Progenitor cell of endocrine pancreas (in vitro differentiated cells): ENCODE data around the gene RIMBP2. TPM values are rescaled to one million over a fixed set of nuclear protein-coding genes. Genes with fewer than 3 reads are reported as not detected.

Experiments
- DNase-seq: peaks from one replicate; pipeline ENCODE4 v3.0.0; 2021; ENCODE audit warnings: low spot score; ENCODE audit not compliant: unreplicated experiment
- H3K27ac Mint-ChIP-seq: 2 replicates; pipeline ENCODE4 v1.8.0; 2021; ENCODE audit warnings: mild to moderate bottlenecking, moderate library complexity, mixed read lengths
- H3K27me3 Mint-ChIP-seq: 2 replicates; pipeline ENCODE4 v1.8.0; 2021; ENCODE audit warnings: mixed read lengths
- H3K36me3 Mint-ChIP-seq: 2 replicates; pipeline ENCODE4 v1.8.0; 2022; ENCODE audit warnings: mixed read lengths; ENCODE audit not compliant: insufficient read depth
- H3K4me1 Mint-ChIP-seq: 2 replicates; pipeline ENCODE4 v1.8.0; 2021; ENCODE audit warnings: low read depth, mixed read lengths
- H3K4me3 Mint-ChIP-seq: 2 replicates; pipeline ENCODE4 v1.8.0; 2021; ENCODE audit warnings: low read depth, mild to moderate bottlenecking, moderate library complexity, mixed read lengths
- H3K9me3 Mint-ChIP-seq: 2 replicates; pipeline ENCODE4 v1.8.0; 2021; ENCODE audit warnings: low read depth, mixed read lengths
- CTCF ChIP-seq: fragments of 200-600 bp; sonication (generic); IDR thresholded peaks from one replicate; pipeline ENCODE4 v1.5.0; 2021; ENCODE audit warnings: antibody characterized with exemption, mild to moderate bottlenecking; ENCODE audit not compliant: unreplicated experiment
- total RNA-seq: library from RNA; stranded (reverse); gene quantifications from 2 replicates; pipeline ENCODE4 v1.2.1, GENCODE V29; 2021

The RIMBP2 gene
- total RNA-seq, 1 donor from 2014 or later, result 31.6 TPM

- no peaks in the 10 kb centered on the region for H3K36me3 Mint-ChIP-seq
- peaks cover 5% of the 10 kb centered on the region for H3K27me3 Mint-ChIP-seq
- DNase-seq, result no peak
- no peaks in the 10 kb centered on the region for H3K9me3 Mint-ChIP-seq
- H3K4me1 Mint-ChIP-seq, result peaks cover 9% of the 10 kb centered on the region
- H3K4me3 Mint-ChIP-seq, result no peak overlapping the region
- no peak overlapping the region for H3K27ac Mint-ChIP-seq
- no peak for TF ChIP-seq CTCF
Observed at GRCh38 chr12:130687796-130688778, 28.0 kb downstream of the RIMBP2 start.

- Mint-ChIP-seq H3K27me3 (peaks cover 10% of the 10 kb centered on the region), H3K27ac (no peak overlapping the region), H3K4me3 (no peak overlapping the region), H3K4me1 (peaks cover 9% of the 10 kb centered on the region), H3K9me3 (no peaks in the 10 kb centered on the region), H3K36me3 (no peaks in the 10 kb centered on the region)
- DNase-seq, result no peak
- no peak for TF ChIP-seq CTCF
Observed at GRCh38 chr12:130687190-130687589, 28.9 kb downstream of the RIMBP2 start.

- TF ChIP-seq CTCF, result no peak
- no peak overlapping the region for H3K4me3 Mint-ChIP-seq
- no peaks in the 10 kb centered on the region for H3K36me3 Mint-ChIP-seq
- DNase-seq, result no peak
- peaks cover 9% of the 10 kb centered on the region for H3K4me1 Mint-ChIP-seq
- no peak overlapping the region for H3K27ac Mint-ChIP-seq
- no peaks in the 10 kb centered on the region for H3K9me3 Mint-ChIP-seq
- H3K27me3 Mint-ChIP-seq, result peaks cover 10% of the 10 kb centered on the region
Observed at GRCh38 chr12:130686511-130686991, 29.5 kb downstream of the RIMBP2 start.

- Mint-ChIP-seq H3K4me1 (peaks cover 9% of the 10 kb centered on the region), H3K4me3 (no peak overlapping the region), H3K27me3 (peaks cover 10% of the 10 kb centered on the region), H3K9me3 (no peaks in the 10 kb centered on the region), H3K27ac (no peak overlapping the region), H3K36me3 (no peaks in the 10 kb centered on the region)
- TF ChIP-seq CTCF, result no peak
- DNase-seq, result no peak
Observed at GRCh38 chr12:130685850-130686249, 30.2 kb downstream of the RIMBP2 start.

GRCh38 chr12:130685250-130685787 is 30.8 kb downstream of the RIMBP2 start:
- Mint-ChIP-seq H3K9me3 (no peaks in the 10 kb centered on the region), H3K4me3 (no peak overlapping the region), H3K4me1 (peaks cover 9% of the 10 kb centered on the region), H3K27me3 (peaks cover 10% of the 10 kb centered on the region), H3K27ac (no peak overlapping the region), H3K36me3 (no peaks in the 10 kb centered on the region)
- DNase-seq, result no peak
- TF ChIP-seq CTCF, result no peak
